Measurements from ENCODE around the gene PEG3.

Gene PEG3

GRCh38 chr19:56838909-56839651 lies 1.4 kb downstream of the PEG3 start:
- DNase-seq: peak; percentile 19 to 23

- DNase-seq: no peak
Measured at GRCh38 chr19:56838024-56838908, 2.3 kb downstream of the PEG3 start.

- DNase-seq: no peak
Measured at GRCh38 chr19:56837492-56838023, 3.0 kb downstream of the PEG3 start.

- no peak for DNase-seq
Measured at GRCh38 chr19:56837004-56837403, 3.5 kb downstream of the PEG3 start.

- no peak for DNase-seq
Measured at GRCh38 chr19:56836059-56836458, 4.5 kb downstream of the PEG3 start.

- no peak for DNase-seq
Measured at GRCh38 chr19:56835401-56835800, 5.1 kb downstream of the PEG3 start.

GRCh38 chr19:56834564-56835375 lies 5.8 kb downstream of the PEG3 start:
- no peak for DNase-seq

- DNase-seq: no peak
Measured at GRCh38 chr19:56832352-56832928, 8.1 kb downstream of the PEG3 start.

GRCh38 chr19:56831255-56831654 lies 9.3 kb downstream of the PEG3 start:
- no peak for DNase-seq

- no peak for DNase-seq
Measured at GRCh38 chr19:56829596-56829995, 10.9 kb downstream of the PEG3 start.

- DNase-seq: no peak
Measured at GRCh38 chr19:56827708-56828107, 12.8 kb downstream of the PEG3 start.

GRCh38 chr19:56823956-56824355 lies 16.6 kb downstream of the PEG3 start:
- no peak for DNase-seq

GRCh38 chr19:56823417-56823816 lies 17.1 kb downstream of the PEG3 start:
- no peak for DNase-seq

GRCh38 chr19:56822755-56823154 lies 17.8 kb downstream of the PEG3 start:
- no peak for DNase-seq

GRCh38 chr19:56821675-56822074 lies 18.9 kb downstream of the PEG3 start:
- no peak for DNase-seq

- no peak for DNase-seq
Measured at GRCh38 chr19:56821209-56821608, 19.3 kb downstream of the PEG3 start.

GRCh38 chr19:56819166-56819565 lies 21.4 kb downstream of the PEG3 start:
- no peak for DNase-seq

GRCh38 chr19:56814656-56815055 lies 25.9 kb downstream of the PEG3 start:
- no peak for DNase-seq

- DNase-seq: no peak
Measured at GRCh38 chr19:56813531-56813930, 27.0 kb downstream of the PEG3 start.

- no peak for DNase-seq
Measured at GRCh38 chr19:56811480-56811879, 29.0 kb downstream of the PEG3 start.

GRCh38 chr19:56810260-56810659 lies 30.3 kb downstream of the PEG3 start:
- DNase-seq: no peak

- DNase-seq: no peak
Measured at GRCh38 chr19:56808717-56809392, 31.7 kb downstream of the PEG3 start.
